K562 (cell line): ENCODE results near the gene POLE2. TPM values are rescaled to one million over a fixed set of nuclear protein-coding genes. Genes with fewer than 3 reads are reported as not detected.

Experiments
- ATAC-seq: fragments of 200-7000 bp; cut with Tn5 transposase; 3 replicates; pipeline ENCODE4 v1.9.1; 2020; ENCODE audit warnings: moderate library complexity
- BruUV-seq: library from RNA; stranded (reverse); fragments of 400-500 nt; replicated peaks from 2 replicates; lab custom pipeline; 2021; lab: Mats Ljungman, UMichigan
- CTCF ChIA-PET: fragments of 300-600 bp; formaldehyde crosslinking; extraction: SDS; loops from one replicate; lab custom pipeline; 2021; ENCODE audit warnings: low intra/inter-chr PET ratio; lab: Yijun Ruan, JAX
- POLR2A ChIA-PET: fragments of 300-600, 350-650 bp; sonication (Branson Sonifier 250); formaldehyde crosslinking; extraction: SDS; loops from one replicate; lab custom pipeline; 2021; ENCODE audit warnings: antibody characterized with exemption, inconsistent platforms; lab: Yijun Ruan, JAX
- DNase-seq, 4 experiments: peaks; one replicate each; pipeline versions ENCODE4 v3.0.0 to v3.0.0-alpha.2; 2011 to 2018; ENCODE audit warnings: low spot score in 3 of 4, mixed read lengths in 3 of 4; ENCODE audit errors: extremely low read depth in 1 of 4
- FAIRE-seq: peaks from 2 replicates; lab custom pipeline; 2011; peaks lifted over from hg19 to GRCh38; lab: Jason Lieb, UNC
- H2AFZ ChIP-seq: 2 replicates; pipeline ENCODE4 v1.6.0; 2011; ENCODE audit warnings: low read depth, low read length, control low read depth, inconsistent platforms
- H3K27ac ChIP-seq: fragments of 200-600 bp; 3 replicates; pipeline ENCODE4 v1.8.0; 2011; ENCODE audit warnings: low read depth, mild to moderate bottlenecking, control low read depth, inconsistent platforms, low read length, moderate library complexity, mixed read lengths; ENCODE audit errors: extremely low read depth
- H3K27me3 ChIP-seq, 2 experiments: fragments of 300-600 bp in 1 of 2; 2 replicates in 1 of 2; 3 replicates in 1 of 2; pipeline versions ENCODE4 v1.6.0 to v1.8.0; 2011; ENCODE audit warnings: inconsistent platforms in 2 of 2, low read length in 2 of 2, mild to moderate bottlenecking in 1 of 2, mixed read lengths in 1 of 2, moderate library complexity in 1 of 2; ENCODE audit not compliant: control insufficient read depth in 2 of 2, insufficient read depth in 2 of 2
- H3K36me3 ChIP-seq: fragments of 300-600 bp; 3 replicates; pipeline ENCODE4 v1.8.0; 2011; ENCODE audit warnings: mild to moderate bottlenecking, low read length, inconsistent platforms; ENCODE audit not compliant: control insufficient read depth, insufficient read depth
- H3K4me1 ChIP-seq, 2 experiments: fragments of 200-600 bp in 1 of 2; replicated peaks in 1 of 2; 2 replicates in 1 of 2; 3 replicates in 1 of 2; pipeline versions ENCODE4 v1.5.1 to v1.8.0; 2011; ENCODE audit warnings: inconsistent platforms in 2 of 2, low read length in 2 of 2, mild to moderate bottlenecking in 1 of 2, mixed read lengths in 1 of 2, moderate library complexity in 1 of 2; ENCODE audit not compliant: control insufficient read depth in 2 of 2, insufficient read depth in 2 of 2
- H3K4me2 ChIP-seq: 2 replicates; pipeline ENCODE4 v1.6.1; 2011; ENCODE audit warnings: low read length, control low read depth, inconsistent platforms, mixed read lengths; ENCODE audit not compliant: insufficient read depth
- H3K4me3 ChIP-seq: fragments of 200-600 bp; sonication (generic), shearing (Covaris generic); 2 replicates; pipeline ENCODE4 v1.5.1; 2016; ENCODE audit warnings: control low read depth, inconsistent platforms
- H3K79me2 ChIP-seq: fragments of 200-600 bp; 3 replicates; pipeline ENCODE4 v1.8.0; 2011; ENCODE audit warnings: low read length, inconsistent platforms; ENCODE audit not compliant: control insufficient read depth, insufficient read depth
- H3K9ac ChIP-seq, 2 experiments: 2 replicates each; pipeline versions ENCODE4 v1.6.0 to v1.6.1; 2011; ENCODE audit warnings: low read depth in 2 of 2, low read length in 2 of 2, control low read depth in 1 of 2, inconsistent platforms in 1 of 2, mild to moderate bottlenecking in 1 of 2, mixed read lengths in 1 of 2; ENCODE audit not compliant: insufficient read depth in 1 of 2
- H3K9me1 ChIP-seq: one replicate; pipeline ENCODE4 v1.6.0; 2011; ENCODE audit warnings: inconsistent platforms, mild to moderate bottlenecking, low read length, moderate library complexity; ENCODE audit not compliant: control insufficient read depth, insufficient read depth
- H3K9me3 ChIP-seq: replicated peaks from 2 replicates; pipeline ENCODE4 v1.5.1; 2011; ENCODE audit warnings: low read depth, low read length, inconsistent platforms; ENCODE audit not compliant: control insufficient read depth, insufficient read depth
- H4K20me1 ChIP-seq: replicated peaks from 2 replicates; pipeline ENCODE4 v1.6.1; 2011; ENCODE audit warnings: low read length, inconsistent platforms, mixed read lengths; ENCODE audit not compliant: control insufficient read depth, insufficient read depth
- EGR1 ChIP-seq: fragments of 450-650 bp; conservative IDR thresholded peaks from 2 replicates; pipeline ENCODE4 v1.6.1; 2017; ENCODE audit warnings: mild to moderate bottlenecking
- FUS ChIP-seq: fragments of 200-400 bp; formaldehyde crosslinking; optimal IDR thresholded peaks from 2 replicates; pipeline ENCODE3; 2017; ENCODE audit warnings: low read depth, low read length
- ID3 ChIP-seq, 2 experiments: fragments of 250-450 bp in 1 of 2; fragments of 450-650 bp in 1 of 2; sonication (Bioruptor Pico) in 1 of 2; IDR thresholded peaks; 2 replicates each; pipeline versions ENCODE4 v1.6.1 to v1.8.0; 2016 to 2021; ENCODE audit warnings: mild to moderate bottlenecking in 2 of 2, moderate library complexity in 2 of 2, missing compliant biosample characterization in 1 of 2, missing genetic modification characterization in 1 of 2
- KAT7 ChIP-seq: sonication (generic); formaldehyde crosslinking; IDR thresholded peaks from 2 replicates; pipeline ENCODE4 v1.8.0; 2022; ENCODE audit warnings: missing genetic modification reagents, mild to moderate bottlenecking, borderline replicate concordance
- KDM1A ChIP-seq, 2 experiments: fragments of 450-650 bp; IDR thresholded peaks; 2 replicates each; pipeline ENCODE4 v1.6.1; 2016; ENCODE audit warnings: mild to moderate bottlenecking in 2 of 2
- MYBL2 ChIP-seq, 2 experiments: fragments of 450-650 bp in 1 of 2; sonication (generic) in 1 of 2; formaldehyde crosslinking in 1 of 2; IDR thresholded peaks; 2 replicates each; pipeline versions ENCODE4 v1.6.1 to v1.8.1; 2017 to 2022; ENCODE audit warnings: borderline replicate concordance in 1 of 2, inconsistent platforms in 1 of 2, low read depth in 1 of 2, mild to moderate bottlenecking in 1 of 2, missing genetic modification reagents in 1 of 2, moderate library complexity in 1 of 2
- POLR2A ChIP-seq: fragments of 450-650 bp; conservative IDR thresholded peaks from 2 replicates; pipeline ENCODE4 v1.6.1; 2016
- XRCC4 ChIP-seq: IDR thresholded peaks from one replicate; pipeline ENCODE4 v1.6.1; 2011; ENCODE audit not compliant: insufficient read depth, insufficient read length; ENCODE audit errors: extremely low read depth
- WGBS: fragments of 100-300 bp; shearing (Covaris generic); methylation state at CpG from one replicate; pipeline ENCODE4 v1.1.6; 2016; ENCODE audit warnings: low coverage, mixed read lengths; ENCODE audit not compliant: insufficient coverage; ENCODE audit errors: missing lambda C conversion rate; 5-methylcytosine and 5-hydroxymethylcytosine counted together
- in situ Hi-C: fragments of 300-500 bp; cut with MboI; formaldehyde crosslinking; loops from 4 replicates; pipeline ENCODE4 v1.15.0; 2018; ENCODE audit warnings: inconsistent platforms, mixed read lengths
- intact Hi-C: fragments of 100-400 bp; cut with micrococcal nuclease; formaldehyde crosslinking; loops from 2 replicates; pipeline ENCODE4 v1.14.2; 2022
- polyA plus RNA-seq, 8 experiments: library from polyadenylated mRNA; depleted of rRNA in 4 of 8; stranded (reverse) in 5 of 8; unstranded in 3 of 8; fragments of >200 nt; fragmentation: Nextera tagmentation in 2 of 8; fragmentation: Illumina TruSeq in 1 of 8; extraction: Ambion mirVana in 2 of 8; extraction: Trizol in 1 of 8; gene quantifications; 2 replicates each; pipeline versions ENCODE4 v1.2.1 to v1.2.3, GENCODE V29; 2011 to 2014; ENCODE audit warnings: inconsistent platforms in 1 of 8, missing spikeins in 1 of 8
- total RNA-seq, 7 experiments: library from RNA; depleted of rRNA in 6 of 7; stranded (reverse); fragments of >200 nt in 6 of 7; fragmentation: Illumina TruSeq in 2 of 7; extraction: Trizol in 2 of 7; gene quantifications; 2 replicates each; pipeline versions ENCODE4 v1.2.1 to v1.2.3, GENCODE V29; 2011 to 2021; ENCODE audit warnings: low replicate concordance in 1 of 7

The POLE2 gene
- total and polyA plus RNA-seq, 9 of the 15 experiments (the other 6 are each of a cell fraction or from before 2014, with no cell fraction given): 30.7 to 78.4 (median 55.4) TPM

GRCh38 chr14:49612671-49613070 lies 75.3 kb downstream of the POLE2 start:
- no TSS peak for BruUV-seq
- no peak overlapping the region for H3K4me2 ChIP-seq
- H2AFZ ChIP-seq: no peak overlapping the region
- H3K9me1 ChIP-seq: peaks cover 3% of the 10 kb centered on the region
- ATAC-seq: no peak
- in situ Hi-C loops (no loop called here), intact Hi-C loops (no loop called here)
- DNase-seq: no peak
- 16% methylated on average over 4 of the region's 8 CpGs for WGBS
- peaks cover 45% of the 10 kb centered on the region for H3K36me3 ChIP-seq
- peaks cover 29% of the 10 kb centered on the region for H3K79me2 ChIP-seq
- FAIRE-seq: no peak
- no peak overlapping the region for H3K4me3 ChIP-seq
- CTCF ChIA-PET: no interaction called here
- H3K27me3 ChIP-seq: no peaks in the 10 kb centered on the region
- H3K9ac ChIP-seq: no peak overlapping the region
- TF ChIP-seq KDM1A (IDR thresholded peaks at IDR 0.05): peak; percentile 36 to 55; a peak in 2 of 4 replicates
- 0 out of 2 replicates have a peak, but pooled peaks have one; percentile 23 for TF ChIP-seq EGR1
- no peak for TF ChIP-seq XRCC4
- H3K9me3 ChIP-seq: no peaks in the 10 kb centered on the region
- H3K4me1 ChIP-seq: peaks cover 0 to 4% of the 10 kb centered on the region in 2 experiments; a peak in 4 of 5 replicates
- POLR2A ChIA-PET: interaction anchor here (0.8 to 1.0 kb wide), 2 partner anchors 8 to 13 kb away, joined by 3 read pairs; partner anchors contain the start of genes LRR1, MGAT2 and RPL36AL
- H3K27ac ChIP-seq: no peak overlapping the region
- no peaks in the 10 kb centered on the region for H4K20me1 ChIP-seq

- Histone ChIP-seq H3K9me1 (peaks cover under 1% of the 10 kb centered on the region), H3K4me2 (no peak overlapping the region), H3K27ac (no peak overlapping the region), H3K4me3 (no peak overlapping the region), H3K79me2 (peaks cover 25% of the 10 kb centered on the region), H3K27me3 (no peaks in the 10 kb centered on the region), H3K9ac (no peak overlapping the region)
- BruUV-seq: no TSS peak
- intact Hi-C loops: no loop called here
- no peak for FAIRE-seq
- in situ Hi-C loops: no loop called here
- no peak for DNase-seq
- POLR2A ChIA-PET: interaction anchor here (0.8 to 1.0 kb wide), 2 partner anchors 8 to 13 kb away, joined by 3 read pairs; partner anchors contain the start of genes LRR1, MGAT2 and RPL36AL
- ATAC-seq: no peak
- no peak for TF ChIP-seq POLR2A
- no peak for TF ChIP-seq MYBL2 (IDR thresholded peaks at IDR 0.05; ENCODE audit: low read depth)
- no peak for TF ChIP-seq MYBL2 (CRISPR knock-in tag; IDR thresholded peaks at IDR 0.05; ENCODE audit: borderline replicate concordance)
- TF ChIP-seq KAT7 (CRISPR knock-in tag): no peak
- no peak for TF ChIP-seq FUS
- no peak for TF ChIP-seq ID3 (CRISPR knock-in tag; IDR thresholded peaks at IDR 0.05)
- TF ChIP-seq ID3 (tag; IDR thresholded peaks at IDR 0.05): no peak
- TF ChIP-seq, all 486 proteins: peak for 0
- CTCF ChIA-PET: no interaction called here
- no peaks in the 10 kb centered on the region for H3K9me3 ChIP-seq
- no peaks in the 10 kb centered on the region for H4K20me1 ChIP-seq
- peaks cover 0 to 4% of the 10 kb centered on the region in 2 experiments; a peak in 4 of 5 replicates for H3K4me1 ChIP-seq
- no peak overlapping the region for H2AFZ ChIP-seq
- peaks cover 45% of the 10 kb centered on the region for H3K36me3 ChIP-seq
- 74% methylated on average over 4 of the region's 4 CpGs for WGBS
These were observed 75.8 kb downstream of the POLE2 start for GRCh38 chr14:49612251-49612650.
